Thoracic aorta (tissue), 2 donors: ENCODE results near the gene DRAM1. TPM values are rescaled to one million over a fixed set of nuclear protein-coding genes. Genes with fewer than 3 reads are reported as not detected.

Experiments
- ATAC-seq: fragments of 150-250 bp; one replicate; pipeline ENCODE4 v1.8.0; 2017; ENCODE audit warnings: low read depth; ENCODE audit not compliant: insufficient number of reproducible peaks, low FRiP score
- DNase-seq: peaks from one replicate; pipeline ENCODE4 v3.0.0-alpha.2; 2020; ENCODE audit warnings: low spot score
- H3K27ac ChIP-seq, 2 donors: fragments of 200-600 bp; sonication (generic); 1 replicate in 1 of 2; 2 replicates in 1 of 2; pipeline ENCODE4 v1.5.1; 2016; ENCODE audit warnings: mild to moderate bottlenecking in 2 of 2, moderate library complexity in 2 of 2
- H3K27me3 ChIP-seq: fragments of 200-600 bp; sonication (generic); replicated peaks from 2 replicates; pipeline ENCODE4 v1.6.0; 2016; ENCODE audit warnings: mild to moderate bottlenecking; ENCODE audit not compliant: insufficient read depth
- H3K36me3 ChIP-seq: fragments of 200-600 bp; sonication (generic); one replicate; pipeline ENCODE4 v1.5.1; 2016
- H3K4me1 ChIP-seq, 2 donors: fragments of 200-600 bp; sonication (generic); 1 replicate in 1 of 2; 2 replicates in 1 of 2; pipeline versions ENCODE4 v1.5.1 to v1.6.0; 2016; ENCODE audit warnings: low read depth in 2 of 2, mild to moderate bottlenecking in 1 of 2; ENCODE audit not compliant: control insufficient read depth in 1 of 2
- H3K4me3 ChIP-seq: fragments of 200-600 bp; sonication (generic); 2 replicates; pipeline ENCODE4 v1.5.1; 2016; ENCODE audit warnings: mild to moderate bottlenecking
- H3K9me3 ChIP-seq: fragments of 200-600 bp; sonication (generic); 2 replicates; pipeline ENCODE4 v1.5.1; 2016
- total RNA-seq, 2 donors: library from RNA; depleted of rRNA; stranded (reverse); fragments of >200 nt; gene quantifications; one replicate each; pipeline versions ENCODE4 v1.1.0 to v1.2.3, GENCODE V29; 2016
- TF ChIP-seq, protein P1 (sequence below): fragments of 200-600 bp; sonication (generic); IDR thresholded peaks from one replicate; pipeline ENCODE4 v1.5.1; 2019; ENCODE audit warnings: antibody characterized with exemption

Gene DRAM1
- total RNA-seq, 2 donors from 2014 or later: 24.2 to 35.3 TPM

GRCh38 chr12:101876322-101876860 lies 989 bp upstream of the DRAM1 start:
- no peaks in the 10 kb centered on the region for H3K36me3 ChIP-seq
- H3K4me1 ChIP-seq: peaks cover 3 to 10% of the 10 kb centered on the region in 2 donors
- H3K9me3 ChIP-seq: no peaks in the 10 kb centered on the region
- H3K4me3 ChIP-seq: peak overlapping the region; percentile 83
- H3K27ac ChIP-seq: peak overlapping the region; percentile 96 to 97
- TF ChIP-seq, protein P1, sequence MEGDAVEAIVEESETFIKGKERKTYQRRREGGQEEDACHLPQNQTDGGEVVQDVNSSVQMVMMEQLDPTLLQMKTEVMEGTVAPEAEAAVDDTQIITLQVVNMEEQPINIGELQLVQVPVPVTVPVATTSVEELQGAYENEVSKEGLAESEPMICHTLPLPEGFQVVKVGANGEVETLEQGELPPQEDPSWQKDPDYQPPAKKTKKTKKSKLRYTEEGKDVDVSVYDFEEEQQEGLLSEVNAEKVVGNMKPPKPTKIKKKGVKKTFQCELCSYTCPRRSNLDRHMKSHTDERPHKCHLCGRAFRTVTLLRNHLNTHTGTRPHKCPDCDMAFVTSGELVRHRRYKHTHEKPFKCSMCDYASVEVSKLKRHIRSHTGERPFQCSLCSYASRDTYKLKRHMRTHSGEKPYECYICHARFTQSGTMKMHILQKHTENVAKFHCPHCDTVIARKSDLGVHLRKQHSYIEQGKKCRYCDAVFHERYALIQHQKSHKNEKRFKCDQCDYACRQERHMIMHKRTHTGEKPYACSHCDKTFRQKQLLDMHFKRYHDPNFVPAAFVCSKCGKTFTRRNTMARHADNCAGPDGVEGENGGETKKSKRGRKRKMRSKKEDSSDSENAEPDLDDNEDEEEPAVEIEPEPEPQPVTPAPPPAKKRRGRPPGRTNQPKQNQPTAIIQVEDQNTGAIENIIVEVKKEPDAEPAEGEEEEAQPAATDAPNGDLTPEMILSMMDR: no peak
- no peak for ATAC-seq
- no peaks in the 10 kb centered on the region for H3K27me3 ChIP-seq
- no peak for DNase-seq

DNA sequence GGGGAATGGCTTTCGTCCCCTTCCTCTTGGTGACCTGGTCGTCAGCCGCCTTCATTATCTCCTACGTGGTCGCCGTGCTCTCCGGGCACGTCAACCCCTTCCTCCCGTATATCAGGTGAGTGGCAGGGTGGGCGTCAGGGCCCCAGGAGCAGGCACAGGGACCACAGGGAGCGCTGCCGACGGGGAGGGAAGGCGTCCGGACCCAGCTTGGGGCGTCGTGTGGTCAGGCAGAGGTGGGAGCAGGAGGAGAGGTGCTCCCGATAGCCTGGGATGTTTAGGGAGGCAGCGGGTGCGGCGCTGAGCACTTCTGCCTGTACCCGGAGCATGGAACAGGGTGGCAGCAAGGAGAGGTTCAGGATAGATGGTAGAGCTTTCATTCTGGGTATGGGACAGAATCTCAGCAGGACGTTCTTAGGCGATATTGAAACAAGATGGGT lies 444 bp downstream of the DRAM1 start:
- peak overlapping the region; percentile 96 to 97 for H3K27ac ChIP-seq
- peak; percentile 3 for ATAC-seq
- TF ChIP-seq, protein P1: no peak
- DNase-seq: no peak
- no peaks in the 10 kb centered on the region for H3K36me3 ChIP-seq
- H3K27me3 ChIP-seq: no peaks in the 10 kb centered on the region
- H3K4me3 ChIP-seq: peak overlapping the region; percentile 83
- peaks cover 3 to 10% of the 10 kb centered on the region in 2 donors for H3K4me1 ChIP-seq
- no peaks in the 10 kb centered on the region for H3K9me3 ChIP-seq

DNA sequence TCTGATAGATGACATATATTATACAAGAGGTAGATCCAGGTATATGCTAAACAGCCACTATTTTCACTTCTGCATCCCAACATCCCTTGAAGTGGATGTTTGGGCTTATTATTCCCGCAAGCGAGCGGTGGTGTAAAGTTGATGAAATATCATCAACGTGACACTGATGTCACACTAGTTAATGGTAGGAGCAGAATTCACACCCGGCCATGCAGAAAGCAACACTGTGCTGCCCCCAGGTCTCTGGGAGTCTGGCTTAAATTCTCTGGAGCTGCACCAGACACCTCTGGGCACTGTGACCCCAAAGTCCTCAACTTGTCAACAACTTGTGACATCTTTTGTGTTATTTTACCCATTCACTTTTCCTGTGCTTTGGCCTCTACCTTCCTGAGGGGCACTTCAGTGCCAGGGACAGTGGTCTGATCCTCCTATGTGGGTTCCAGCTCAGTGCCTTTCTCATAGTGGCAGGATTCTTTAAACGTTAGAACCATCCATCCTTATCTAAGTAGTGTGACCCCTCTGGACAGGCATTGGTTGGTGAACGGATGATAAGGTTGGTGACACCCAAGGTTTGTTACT lies 952 bp downstream of the DRAM1 start:
- Histone ChIP-seq H3K27me3 (no peaks in the 10 kb centered on the region), H3K9me3 (no peaks in the 10 kb centered on the region), H3K4me3 (peak overlapping the region; percentile 83), H3K27ac (peak overlapping the region; percentile 96 to 97), H3K4me1 (peaks cover 3 to 10% of the 10 kb centered on the region in 2 donors), H3K36me3 (no peaks in the 10 kb centered on the region)
- TF ChIP-seq, protein P1: no peak
- DNase-seq (no peak), ATAC-seq (no peak)

- TF ChIP-seq, protein P1: no peak
- Histone ChIP-seq H3K4me1 (peaks cover 3 to 10% of the 10 kb centered on the region in 2 donors), H3K9me3 (no peaks in the 10 kb centered on the region), H3K4me3 (no peak overlapping the region), H3K36me3 (no peaks in the 10 kb centered on the region), H3K27ac (no peak overlapping the region), H3K27me3 (no peaks in the 10 kb centered on the region)
- no peak for DNase-seq
- ATAC-seq: no peak
Measured at GRCh38 chr12:101880769-101881168, 3.4 kb downstream of the DRAM1 start.

- Histone ChIP-seq H3K27me3 (no peaks in the 10 kb centered on the region), H3K4me3 (no peak overlapping the region), H3K36me3 (no peaks in the 10 kb centered on the region), H3K4me1 (peaks cover 3 to 10% of the 10 kb centered on the region in 2 donors), H3K27ac (no peak overlapping the region), H3K9me3 (no peaks in the 10 kb centered on the region)
- TF ChIP-seq, protein P1: no peak
- DNase-seq (no peak), ATAC-seq (no peak)
Measured at GRCh38 chr12:101881228-101881627, 3.8 kb downstream of the DRAM1 start.
